IMR-90 (cell line): ENCODE results near the gene NUP205. TPM values are rescaled to one million over a fixed set of nuclear protein-coding genes. Genes with fewer than 3 reads are reported as not detected.

ENCODE experiments used
- ATAC-seq: fragments of 200-7000 bp; cut with Tn5 transposase; 2 replicates; pipeline ENCODE4 v1.9.1; 2020; ENCODE audit warnings: low read depth, mild to moderate bottlenecking, moderate library complexity
- BruUV-seq: library from RNA; stranded (reverse); fragments of 400-500 nt; replicated peaks from 2 replicates; lab custom pipeline; 2021; lab: Mats Ljungman, UMichigan
- CTCF ChIA-PET: fragments of 300-600 bp; formaldehyde crosslinking; extraction: SDS; loops from one replicate; lab custom pipeline; 2021; ENCODE audit warnings: antibody characterized with exemption; lab: Yijun Ruan, JAX
- POLR2A ChIA-PET: fragments of 300-600 bp; sonication (Branson Sonifier 250); formaldehyde crosslinking; loops from one replicate; lab custom pipeline; 2022; ENCODE audit warnings: antibody characterized with exemption; ENCODE audit not compliant: unreplicated experiment; lab: Charles Lee
- DNase-seq: peaks from one replicate; pipeline ENCODE4 v3.0.0; 2013
- H2AFZ ChIP-seq: replicated peaks from 2 replicates; pipeline ENCODE3; 2013; ENCODE audit warnings: low read length, mild to moderate bottlenecking; ENCODE audit not compliant: poor library complexity
- H2AK5ac ChIP-seq: 2 replicates; pipeline ENCODE4 v1.6.1; 2013; ENCODE audit warnings: low read depth, low read length, inconsistent platforms
- H2AK9ac ChIP-seq: replicated peaks from 2 replicates; pipeline ENCODE3; 2013; ENCODE audit warnings: mild to moderate bottlenecking, low read depth, low read length, moderate library complexity; ENCODE audit not compliant: poor library complexity
- H2BK120ac ChIP-seq: 2 replicates; pipeline ENCODE4 v1.6.1; 2013; ENCODE audit warnings: low read depth, low read length, inconsistent platforms
- H2BK15ac ChIP-seq: 3 replicates; pipeline ENCODE4 v1.6.1; 2013; ENCODE audit warnings: low read depth, low read length, inconsistent platforms
- H2BK20ac ChIP-seq: 2 replicates; pipeline ENCODE4 v1.6.1; 2013; ENCODE audit warnings: low read depth, mild to moderate bottlenecking, inconsistent platforms, low read length, moderate library complexity
- H2BK5ac ChIP-seq: 2 replicates; pipeline ENCODE4 v1.6.1; 2013; ENCODE audit warnings: mild to moderate bottlenecking, low read depth, low read length, inconsistent platforms; ENCODE audit not compliant: poor library complexity, severe bottlenecking
- H3K14ac ChIP-seq: replicated peaks from 2 replicates; pipeline ENCODE4 v1.6.1; 2013; ENCODE audit warnings: low read depth, low read length, inconsistent platforms
- H3K18ac ChIP-seq: 2 replicates; pipeline ENCODE4 v1.6.1; 2013; ENCODE audit warnings: low read depth, low read length, control low read depth
- H3K23ac ChIP-seq: 2 replicates; pipeline ENCODE4 v1.6.1; 2013; ENCODE audit warnings: low read depth, low read length, inconsistent platforms
- H3K27ac ChIP-seq: 2 replicates; pipeline ENCODE4 v1.5.1; 2013; ENCODE audit warnings: mild to moderate bottlenecking, control low read depth, low read length; ENCODE audit not compliant: insufficient read depth
- H3K27me3 ChIP-seq: 2 replicates; pipeline ENCODE4 v1.6.1; 2013; ENCODE audit warnings: low read length; ENCODE audit not compliant: control insufficient read depth, insufficient read depth
- H3K36me3 ChIP-seq: 2 replicates; pipeline ENCODE4 v1.6.1; 2013; ENCODE audit warnings: low read length, mixed read lengths; ENCODE audit not compliant: control insufficient read depth, insufficient read depth
- H3K4ac ChIP-seq: 2 replicates; pipeline ENCODE4 v1.6.1; 2013; ENCODE audit warnings: low read depth, low read length, inconsistent platforms
- H3K4me1 ChIP-seq: 2 replicates; pipeline ENCODE4 v1.6.1; 2013; ENCODE audit warnings: low read length, mixed read lengths; ENCODE audit not compliant: control insufficient read depth, insufficient read depth
- H3K4me2 ChIP-seq: 2 replicates; pipeline ENCODE4 v1.6.1; 2013; ENCODE audit warnings: low read depth, mild to moderate bottlenecking, control low read depth, low read length, moderate library complexity
- H3K4me3 ChIP-seq: 2 replicates; pipeline ENCODE4 v1.5.1; 2013; ENCODE audit warnings: low read depth, mild to moderate bottlenecking, control low read depth, low read length, moderate library complexity; ENCODE audit not compliant: insufficient read depth
- H3K56ac ChIP-seq: 2 replicates; pipeline ENCODE4 v1.6.1; 2013; ENCODE audit warnings: low read length, inconsistent platforms; ENCODE audit not compliant: insufficient read depth; ENCODE audit errors: extremely low read depth
- H3K79me1 ChIP-seq, 2 experiments: 2 replicates each; pipeline ENCODE4 v1.6.1; 2013; ENCODE audit warnings: low read length in 2 of 2, inconsistent platforms in 1 of 2, low read depth in 1 of 2
- H3K9ac ChIP-seq: 2 replicates; pipeline ENCODE4 v1.6.1; 2013; ENCODE audit warnings: low read depth, low read length, control low read depth
- H3K9me1 ChIP-seq: 2 replicates; pipeline ENCODE4 v1.6.1; 2013; ENCODE audit warnings: low read length, inconsistent platforms; ENCODE audit not compliant: insufficient read depth
- H3K9me3 ChIP-seq: 2 replicates; pipeline ENCODE4 v1.6.1; 2013; ENCODE audit warnings: low read length; ENCODE audit not compliant: control insufficient read depth, insufficient read depth
- H4K20me1 ChIP-seq: 2 replicates; pipeline ENCODE4 v1.6.1; 2013; ENCODE audit warnings: low read length, inconsistent platforms; ENCODE audit not compliant: insufficient read depth
- H4K5ac ChIP-seq: 2 replicates; pipeline ENCODE4 v1.6.1; 2013; ENCODE audit warnings: mild to moderate bottlenecking, low read depth, low read length, control low read depth
- H4K8ac ChIP-seq, 2 experiments: 2 replicates each; pipeline ENCODE4 v1.6.1; 2013; ENCODE audit warnings: low read depth in 2 of 2, low read length in 2 of 2, control low read depth in 1 of 2, inconsistent platforms in 1 of 2
- H4K91ac ChIP-seq: 2 replicates; pipeline ENCODE4 v1.6.1; 2013; ENCODE audit warnings: low read depth, low read length, inconsistent platforms; ENCODE audit not compliant: insufficient read depth
- RAD21 ChIP-seq: IDR thresholded peaks from 2 replicates; pipeline ENCODE4 v1.6.1; 2012; ENCODE audit warnings: low read length, improper control_type of control experiment
- WGBS, 2 experiments: methylation state at CpG; one replicate each; pipeline versions ENCODE4 v1.1.5 to v1.1.7; 2013; ENCODE audit warnings: missing lambda C conversion rate in 2 of 2; ENCODE audit not compliant: insufficient read length in 1 of 2; ENCODE audit errors: extremely low coverage in 2 of 2; 5-methylcytosine and 5-hydroxymethylcytosine counted together
- dilution Hi-C: fragments of 300-500 bp; cut with HindIII; formaldehyde crosslinking; loops from one replicate; pipeline ENCODE4 v1.14.3; 2018; ENCODE audit warnings: low sequenced_read_pairs; ENCODE audit not compliant: unreplicated experiment
- in situ Hi-C: fragments of 300-500 bp; cut with MboI; formaldehyde crosslinking; loops from 3 replicates; pipeline ENCODE4 v1.14.3; 2019; ENCODE audit warnings: low sequenced_read_pairs, inconsistent platforms, mixed read lengths
- intact Hi-C: fragments of 100-400 bp; cut with micrococcal nuclease; formaldehyde crosslinking; loops from 2 replicates; pipeline ENCODE4 v1.10.0; 2022
- polyA plus RNA-seq, 3 experiments: library from polyadenylated mRNA; depleted of rRNA; stranded (reverse); fragments of >200 nt; gene quantifications; 2 replicates each; pipeline ENCODE4 v1.2.3, GENCODE V29; 2012; ENCODE audit warnings: low replicate concordance in 1 of 3
- total RNA-seq: library from RNA; depleted of rRNA; stranded (reverse); fragments of >200 nt; gene quantifications from 2 replicates; pipeline ENCODE4 v1.2.3, GENCODE V29; 2012
- TF ChIP-seq, protein P1 (sequence below): fragments of 150-350 bp; IDR thresholded peaks from 2 replicates; pipeline ENCODE4 v1.6.1; 2016; ENCODE audit warnings: low read depth, mild to moderate bottlenecking, low read length, moderate library complexity, borderline replicate concordance
- TF ChIP-seq, protein P2 (sequence below): conservative IDR thresholded peaks from 2 replicates; pipeline ENCODE4 v1.5.1; 2012; ENCODE audit warnings: mild to moderate bottlenecking, low read depth, low read length, improper control_type of control experiment

The NUP205 gene
- total and polyA plus RNA-seq, 2 of the 4 experiments (the other 2 are of a cell fraction) = 29.5 to 84.6 TPM

DNA sequence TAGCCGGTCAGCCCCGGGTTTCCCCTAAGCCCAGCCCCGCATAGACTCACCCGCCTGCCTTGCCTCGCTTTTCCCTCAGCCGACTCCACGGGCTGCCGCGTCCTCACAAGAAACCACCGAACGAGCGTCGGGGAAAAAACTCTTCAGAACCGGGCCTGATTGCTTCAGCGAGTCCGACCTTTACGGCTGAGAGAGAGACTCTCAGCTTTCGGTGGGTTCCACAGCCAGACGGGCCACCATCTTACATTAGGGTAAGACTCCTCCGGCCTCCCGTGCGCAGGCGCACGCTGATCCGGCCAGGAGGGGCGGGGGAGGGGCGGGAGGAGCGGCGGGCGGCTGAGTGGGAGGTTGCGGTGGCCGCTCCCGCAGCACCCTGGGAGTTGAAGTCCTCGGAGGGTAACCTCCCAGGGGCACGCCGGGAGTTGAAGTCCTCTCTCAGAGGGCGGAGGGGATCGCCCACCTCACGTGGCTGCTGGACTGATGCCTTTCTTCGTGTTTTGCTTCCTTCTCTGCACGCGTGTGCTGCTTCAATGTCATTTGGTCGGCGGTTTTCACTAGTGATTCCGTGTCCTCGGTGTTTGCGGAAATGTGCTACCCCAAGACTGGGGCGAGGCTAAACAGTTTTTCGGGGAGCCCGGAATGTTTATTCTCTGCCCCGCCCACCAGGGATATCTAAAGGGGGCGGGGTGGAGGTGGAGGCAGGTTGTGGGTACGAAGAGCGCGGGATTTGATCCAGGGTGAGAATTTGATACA lies 47.7 kb upstream of the NUP205 start, which contains the start of gene CNOT4 (continued):
- TF ChIP-seq, protein P1, sequence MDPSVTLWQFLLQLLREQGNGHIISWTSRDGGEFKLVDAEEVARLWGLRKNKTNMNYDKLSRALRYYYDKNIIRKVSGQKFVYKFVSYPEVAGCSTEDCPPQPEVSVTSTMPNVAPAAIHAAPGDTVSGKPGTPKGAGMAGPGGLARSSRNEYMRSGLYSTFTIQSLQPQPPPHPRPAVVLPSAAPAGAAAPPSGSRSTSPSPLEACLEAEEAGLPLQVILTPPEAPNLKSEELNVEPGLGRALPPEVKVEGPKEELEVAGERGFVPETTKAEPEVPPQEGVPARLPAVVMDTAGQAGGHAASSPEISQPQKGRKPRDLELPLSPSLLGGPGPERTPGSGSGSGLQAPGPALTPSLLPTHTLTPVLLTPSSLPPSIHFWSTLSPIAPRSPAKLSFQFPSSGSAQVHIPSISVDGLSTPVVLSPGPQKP = no peak

DNA sequence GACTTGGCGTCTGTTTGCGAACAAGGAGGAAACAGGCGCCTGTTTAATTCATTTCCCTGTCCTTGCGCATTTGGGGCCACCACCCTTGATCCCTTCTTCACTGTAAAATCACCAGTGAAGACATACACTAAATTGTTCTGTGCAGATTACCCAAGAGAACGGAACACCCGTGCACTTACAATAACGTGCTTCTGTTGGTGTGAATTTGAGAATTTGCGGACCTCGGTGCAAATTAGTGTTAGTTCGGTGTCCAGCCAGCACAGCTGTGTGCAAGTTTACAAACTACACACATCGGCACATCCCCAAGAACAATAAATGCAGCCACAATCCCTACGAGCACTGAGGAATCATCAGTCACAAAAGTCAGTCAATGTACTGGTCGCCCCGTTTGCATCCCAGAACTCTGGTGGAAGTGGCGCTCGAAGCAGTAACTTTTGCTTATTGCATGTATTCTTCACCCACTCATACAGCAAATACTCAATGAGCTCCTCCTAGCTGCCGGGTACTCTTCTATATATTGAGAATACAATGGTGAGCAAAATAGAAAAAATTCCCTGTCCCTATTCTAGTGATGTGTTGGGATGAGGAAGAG lies 47.0 kb upstream of the NUP205 start:
- H3K4ac ChIP-seq = no peak overlapping the region
- H3K4me3 ChIP-seq = peak overlapping the region; percentile 92
- H2BK20ac ChIP-seq = no peak overlapping the region
- H2BK15ac ChIP-seq = no peak overlapping the region
- no CpG with 5 or more reads among the region's 17 CpGs for WGBS, 2 experiments
- CTCF ChIA-PET = no interaction called here
- peak overlapping the region; percentile 94 for H2AK9ac ChIP-seq
- no peak overlapping the region for H4K5ac ChIP-seq
- no peak for ATAC-seq
- dilution Hi-C loops (no loop called here), in situ Hi-C loops (no loop called here), intact Hi-C loops (loop anchor here (1.0 to 5.0 kb wide), 2 partner anchors 229 to 298 kb away; partner anchors contain the start of gene WDR91)
- 0 out of 2 replicates have a peak overlapping the region, but pooled peaks have one; percentile 25 for H3K14ac ChIP-seq
- H3K9me3 ChIP-seq = no peaks in the 10 kb centered on the region
- no peak overlapping the region for H4K91ac ChIP-seq
- peak overlapping the region; percentile 100 for H2AFZ ChIP-seq
- no peak overlapping the region for H2AK5ac ChIP-seq
- H3K18ac ChIP-seq = no peak overlapping the region
- POLR2A ChIA-PET = no interaction called here
- no peaks in the 10 kb centered on the region for H3K36me3 ChIP-seq
- no TSS peak for BruUV-seq
- peaks cover 0 to 13% of the 10 kb centered on the region in 2 experiments; a peak in 2 of 4 replicates for H3K79me1 ChIP-seq
- H3K23ac ChIP-seq = peak overlapping the region; percentile 63; the same call in 1 of the 2 replicates
- peaks cover 25% of the 10 kb centered on the region; the same call in 1 of the 2 replicates for H4K20me1 ChIP-seq
- H4K8ac ChIP-seq = no peak overlapping the region; a peak in 1 of 4 replicates
- H2BK120ac ChIP-seq = no peak overlapping the region
- peak; percentile 41 for DNase-seq
- no peaks in the 10 kb centered on the region for H3K4me1 ChIP-seq
- H2BK5ac ChIP-seq = no peak overlapping the region
- peak overlapping the region; percentile 46 for H3K9ac ChIP-seq
- no peak overlapping the region for H3K27ac ChIP-seq
- no peaks in the 10 kb centered on the region for H3K27me3 ChIP-seq
- H3K56ac ChIP-seq = no peak overlapping the region
- H3K4me2 ChIP-seq = peak overlapping the region; percentile 86
- TF ChIP-seq RAD21 = no peak
- TF ChIP-seq, protein P2, sequence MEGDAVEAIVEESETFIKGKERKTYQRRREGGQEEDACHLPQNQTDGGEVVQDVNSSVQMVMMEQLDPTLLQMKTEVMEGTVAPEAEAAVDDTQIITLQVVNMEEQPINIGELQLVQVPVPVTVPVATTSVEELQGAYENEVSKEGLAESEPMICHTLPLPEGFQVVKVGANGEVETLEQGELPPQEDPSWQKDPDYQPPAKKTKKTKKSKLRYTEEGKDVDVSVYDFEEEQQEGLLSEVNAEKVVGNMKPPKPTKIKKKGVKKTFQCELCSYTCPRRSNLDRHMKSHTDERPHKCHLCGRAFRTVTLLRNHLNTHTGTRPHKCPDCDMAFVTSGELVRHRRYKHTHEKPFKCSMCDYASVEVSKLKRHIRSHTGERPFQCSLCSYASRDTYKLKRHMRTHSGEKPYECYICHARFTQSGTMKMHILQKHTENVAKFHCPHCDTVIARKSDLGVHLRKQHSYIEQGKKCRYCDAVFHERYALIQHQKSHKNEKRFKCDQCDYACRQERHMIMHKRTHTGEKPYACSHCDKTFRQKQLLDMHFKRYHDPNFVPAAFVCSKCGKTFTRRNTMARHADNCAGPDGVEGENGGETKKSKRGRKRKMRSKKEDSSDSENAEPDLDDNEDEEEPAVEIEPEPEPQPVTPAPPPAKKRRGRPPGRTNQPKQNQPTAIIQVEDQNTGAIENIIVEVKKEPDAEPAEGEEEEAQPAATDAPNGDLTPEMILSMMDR = peak; percentile 24; the same call in 1 of the 2 replicates
- no peaks in the 10 kb centered on the region for H3K9me1 ChIP-seq
